NCI-H146 treated with DMSO at 0.1 percent for 48 hours (cell line): ENCODE data around the gene AKIRIN2.

Experiments
- DNase-seq: peaks from one replicate; lab custom pipeline; 2025; ENCODE audit not compliant: unreplicated experiment; lab: John Stamatoyannopoulos, UW

The AKIRIN2 gene

GRCh38 chr6:87656857-87657256 is 45.2 kb downstream of the AKIRIN2 start:
- DNase-seq = no peak

GRCh38 chr6:87655824-87656223 is 46.2 kb downstream of the AKIRIN2 start:
- no peak for DNase-seq

GRCh38 chr6:87654875-87655454 is 47.1 kb downstream of the AKIRIN2 start:
- DNase-seq = no peak

- no peak for DNase-seq
Measured at GRCh38 chr6:87654122-87654521, 47.9 kb downstream of the AKIRIN2 start.

GRCh38 chr6:87653074-87653962 is 48.7 kb downstream of the AKIRIN2 start:
- no peak for DNase-seq

GRCh38 chr6:87645080-87645479 is 57.0 kb downstream of the AKIRIN2 start:
- no peak for DNase-seq

- DNase-seq = no peak
Measured at GRCh38 chr6:87641065-87641692, 60.9 kb downstream of the AKIRIN2 start.

GRCh38 chr6:87639373-87639772 is 62.7 kb downstream of the AKIRIN2 start:
- no peak for DNase-seq

GRCh38 chr6:87637106-87637505 is 64.9 kb downstream of the AKIRIN2 start:
- DNase-seq = no peak

- DNase-seq = no peak
Measured at GRCh38 chr6:87636315-87636714, 65.7 kb downstream of the AKIRIN2 start.

GRCh38 chr6:87633851-87634250 is 68.2 kb downstream of the AKIRIN2 start:
- DNase-seq = no peak

GRCh38 chr6:87630746-87631145 is 71.3 kb downstream of the AKIRIN2 start:
- DNase-seq = no peak

GRCh38 chr6:87628881-87629280 is 73.2 kb downstream of the AKIRIN2 start:
- no peak for DNase-seq

- DNase-seq = no peak
Measured at GRCh38 chr6:87628424-87628823, 73.6 kb downstream of the AKIRIN2 start.
